Brain microvascular endothelial cell (primary cell): ENCODE data around the gene PLCD3.

Experiments
- DNase-seq: peaks from one replicate; pipeline ENCODE4 v3.0.0-alpha.2; 2020
- H3K27ac ChIP-seq: fragments of 250-450 bp; sonication (Bioruptor Pico); 2 replicates; pipeline ENCODE4 v1.5.1; 2020; ENCODE audit warnings: mild to moderate bottlenecking, moderate library complexity
- H3K27me3 ChIP-seq: fragments of 250-450 bp; sonication (Bioruptor Pico); replicated peaks from 2 replicates; pipeline ENCODE4 v1.5.1; 2020; ENCODE audit warnings: mild to moderate bottlenecking
- H3K36me3 ChIP-seq: fragments of 250-450 bp; sonication (Bioruptor Pico); replicated peaks from 2 replicates; pipeline ENCODE4 v1.5.1; 2020; ENCODE audit warnings: mild to moderate bottlenecking
- H3K4me3 ChIP-seq: 2 replicates; pipeline ENCODE4 v1.5.1; 2011; ENCODE audit warnings: low read depth, mild to moderate bottlenecking, control low read depth, low read length, moderate library complexity
- in situ Hi-C: cut with HindIII; loops from 2 replicates; pipeline ENCODE4 v1.10.0; 2017; ENCODE audit warnings: low sequenced_read_pairs, low pct_ligation_motif_present
- TF ChIP-seq, protein P1 (sequence below): IDR thresholded peaks from 2 replicates; pipeline ENCODE4 v1.5.1; 2011; ENCODE audit warnings: low read depth, mild to moderate bottlenecking, moderate library complexity, low read length, control low read depth, inconsistent platforms; ENCODE audit errors: missing control alignments

PLCD3 gene

DNA sequence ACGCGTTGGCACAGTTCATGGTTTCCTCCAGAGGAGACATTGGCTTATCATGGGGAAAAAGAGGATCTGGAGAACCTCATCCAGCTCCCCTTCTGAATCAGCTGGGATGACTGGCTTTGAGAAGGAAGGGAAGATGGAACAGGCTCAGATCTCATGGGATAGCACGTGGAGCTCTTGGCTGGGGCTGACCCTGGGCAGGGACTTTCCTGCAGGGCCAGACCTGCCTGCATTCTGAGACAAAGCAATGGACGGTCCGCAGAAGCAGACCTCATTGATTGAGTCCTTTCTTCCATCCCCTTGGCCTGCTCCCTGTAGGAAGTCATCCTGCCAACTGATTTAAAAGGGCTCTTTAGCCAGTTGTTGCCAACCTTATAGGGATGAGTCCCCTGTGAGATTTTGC, 26.2 kb downstream of the PLCD3 start:
- TF ChIP-seq, protein P1, sequence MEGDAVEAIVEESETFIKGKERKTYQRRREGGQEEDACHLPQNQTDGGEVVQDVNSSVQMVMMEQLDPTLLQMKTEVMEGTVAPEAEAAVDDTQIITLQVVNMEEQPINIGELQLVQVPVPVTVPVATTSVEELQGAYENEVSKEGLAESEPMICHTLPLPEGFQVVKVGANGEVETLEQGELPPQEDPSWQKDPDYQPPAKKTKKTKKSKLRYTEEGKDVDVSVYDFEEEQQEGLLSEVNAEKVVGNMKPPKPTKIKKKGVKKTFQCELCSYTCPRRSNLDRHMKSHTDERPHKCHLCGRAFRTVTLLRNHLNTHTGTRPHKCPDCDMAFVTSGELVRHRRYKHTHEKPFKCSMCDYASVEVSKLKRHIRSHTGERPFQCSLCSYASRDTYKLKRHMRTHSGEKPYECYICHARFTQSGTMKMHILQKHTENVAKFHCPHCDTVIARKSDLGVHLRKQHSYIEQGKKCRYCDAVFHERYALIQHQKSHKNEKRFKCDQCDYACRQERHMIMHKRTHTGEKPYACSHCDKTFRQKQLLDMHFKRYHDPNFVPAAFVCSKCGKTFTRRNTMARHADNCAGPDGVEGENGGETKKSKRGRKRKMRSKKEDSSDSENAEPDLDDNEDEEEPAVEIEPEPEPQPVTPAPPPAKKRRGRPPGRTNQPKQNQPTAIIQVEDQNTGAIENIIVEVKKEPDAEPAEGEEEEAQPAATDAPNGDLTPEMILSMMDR: no peak
- Histone ChIP-seq H3K4me3 (no peak overlapping the region), H3K27ac (no peak overlapping the region), H3K36me3 (peaks cover 70% of the 10 kb centered on the region), H3K27me3 (no peaks in the 10 kb centered on the region)
- in situ Hi-C loops: no loop called here
- no peak for DNase-seq

DNA sequence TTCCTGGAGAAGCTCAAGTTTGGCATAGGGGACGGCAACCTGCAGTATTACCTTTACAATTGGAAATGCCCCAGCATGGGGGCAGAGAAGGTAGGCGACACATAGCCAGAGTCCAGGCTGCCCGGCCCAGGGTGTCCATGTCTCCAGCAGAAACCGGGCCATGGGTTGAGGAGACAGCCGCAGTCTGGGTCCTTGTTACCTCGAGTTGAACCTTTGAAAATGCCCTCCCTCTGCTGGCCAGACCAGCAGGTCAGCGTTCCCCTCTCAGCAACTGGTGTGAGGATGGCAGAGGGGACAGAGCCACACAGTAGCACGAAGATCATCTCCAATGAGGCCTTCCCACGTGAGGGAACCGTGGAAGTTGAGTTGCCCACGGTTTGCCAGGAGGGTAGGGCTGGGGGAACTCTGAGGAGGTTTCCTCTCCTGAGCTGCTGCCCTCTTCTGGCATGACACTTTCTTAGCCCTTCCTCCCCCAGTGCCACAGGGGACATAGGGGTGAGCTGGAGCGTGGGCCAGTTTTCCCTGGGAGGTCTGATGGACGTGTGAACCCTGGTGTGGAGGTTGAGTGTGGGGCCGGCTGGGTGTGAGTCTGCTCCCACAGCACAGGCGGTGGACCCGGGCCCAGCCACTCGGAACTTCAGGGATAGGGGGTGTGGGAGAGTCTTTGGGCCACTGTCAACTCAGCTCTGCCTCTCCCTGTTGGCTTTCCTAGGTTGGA, 27.2 kb downstream of the PLCD3 start:
- TF ChIP-seq, protein P1: peak; percentile 21
- Histone ChIP-seq H3K36me3 (peaks cover 75% of the 10 kb centered on the region), H3K27ac (no peak overlapping the region), H3K27me3 (no peaks in the 10 kb centered on the region), H3K4me3 (no peak overlapping the region)
- in situ Hi-C loops: no loop called here
- DNase-seq: no peak

DNA sequence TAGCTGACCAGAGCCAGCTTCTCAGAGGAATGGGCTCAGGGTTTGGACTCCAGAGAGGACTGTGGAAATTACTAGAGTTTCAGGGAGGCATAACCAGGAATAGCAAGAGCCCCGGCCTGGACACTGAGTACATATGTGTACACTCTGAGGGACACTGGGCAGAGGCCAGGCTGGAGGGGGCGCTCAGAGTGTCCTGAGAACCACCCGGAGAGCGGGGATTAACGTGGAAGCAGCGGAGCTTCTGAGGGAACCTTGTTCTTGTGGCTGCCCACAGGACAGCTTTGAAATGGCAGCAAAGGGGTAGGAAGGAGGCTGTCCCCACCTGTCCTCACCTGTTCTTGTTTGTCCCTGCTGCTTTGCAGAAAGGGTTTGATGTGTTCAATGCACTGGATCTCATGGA, 27.8 kb downstream of the PLCD3 start:
- Histone ChIP-seq H3K27ac (no peak overlapping the region), H3K27me3 (no peaks in the 10 kb centered on the region), H3K4me3 (no peak overlapping the region), H3K36me3 (peaks cover 80% of the 10 kb centered on the region)
- in situ Hi-C loops: no loop called here
- DNase-seq: no peak
- TF ChIP-seq, protein P1: no peak

DNA sequence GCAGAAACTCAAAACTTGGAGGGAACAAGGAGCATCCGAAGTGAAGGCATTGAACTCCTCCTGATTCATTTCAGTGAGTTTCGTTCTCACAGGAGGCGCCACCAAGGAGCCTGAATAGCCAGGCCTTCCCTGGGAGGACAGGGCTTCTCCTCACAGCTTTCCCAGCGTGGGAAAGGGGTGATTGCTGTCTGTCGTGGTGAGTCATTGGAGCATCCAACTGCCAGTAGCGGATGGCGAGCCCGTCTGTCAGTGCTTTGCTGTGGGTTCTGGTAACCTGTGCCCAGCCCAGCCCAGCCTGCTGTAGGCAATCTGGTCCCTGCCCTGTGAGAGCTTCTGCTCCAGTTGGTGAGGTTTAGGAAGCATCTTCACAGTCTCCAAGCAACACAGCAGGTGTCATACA, 28.3 kb downstream of the PLCD3 start:
- no peaks in the 10 kb centered on the region for H3K27me3 ChIP-seq
- in situ Hi-C loops: no loop called here
- DNase-seq: no peak
- TF ChIP-seq, protein P1: no peak
- peaks cover 80% of the 10 kb centered on the region for H3K36me3 ChIP-seq
- H3K27ac ChIP-seq: no peak overlapping the region
- no peak overlapping the region for H3K4me3 ChIP-seq

DNA sequence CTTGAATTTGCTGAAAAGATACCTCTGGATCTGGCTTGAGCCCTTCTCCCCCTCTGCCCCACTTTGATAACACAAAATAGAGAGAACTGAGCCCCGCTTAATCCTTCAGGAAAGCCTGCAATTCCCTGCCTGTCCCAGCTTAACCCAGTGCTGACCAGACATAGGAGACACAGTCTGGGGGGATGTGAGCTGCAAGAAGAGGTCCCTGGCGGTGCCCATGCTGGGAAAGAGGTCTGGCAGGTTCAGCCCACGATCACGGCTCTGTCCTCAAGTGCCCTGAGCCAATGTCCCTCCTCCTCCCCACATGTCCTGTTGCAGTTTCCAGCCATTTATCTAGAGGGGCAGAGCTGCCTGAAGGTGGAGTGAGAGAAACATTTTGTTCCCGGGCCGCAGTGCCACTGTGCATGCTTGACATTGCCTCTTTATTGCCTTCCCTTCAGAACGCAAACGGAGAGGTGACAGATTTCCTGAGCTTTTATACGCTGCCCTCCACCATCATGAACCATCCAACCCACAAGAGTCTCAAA, 29.0 kb downstream of the PLCD3 start:
- in situ Hi-C loops: no loop called here
- H3K36me3 ChIP-seq: peaks cover 83% of the 10 kb centered on the region
- H3K27ac ChIP-seq: no peak overlapping the region
- no peaks in the 10 kb centered on the region for H3K27me3 ChIP-seq
- DNase-seq: no peak
- H3K4me3 ChIP-seq: no peak overlapping the region
- TF ChIP-seq, protein P1: no peak

DNA sequence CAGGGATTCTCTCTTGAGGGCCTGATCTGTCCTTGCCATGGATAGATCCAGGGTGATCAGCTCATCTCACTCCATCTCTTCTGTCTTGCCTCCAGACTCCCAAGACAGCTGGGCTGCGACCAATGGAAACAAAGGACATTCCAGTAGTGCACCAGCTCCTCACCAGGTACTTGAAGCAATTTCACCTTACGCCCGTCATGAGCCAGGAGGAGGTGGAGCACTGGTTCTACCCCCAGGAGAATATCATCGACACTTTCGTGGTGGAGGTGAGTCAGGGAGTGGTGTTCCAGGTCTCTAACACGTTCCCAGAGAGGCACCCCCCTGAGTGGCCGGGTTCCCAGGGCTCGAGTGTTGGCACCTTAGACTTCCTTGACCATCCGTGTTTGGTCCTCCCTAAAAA, 29.5 kb downstream of the PLCD3 start:
- H3K27ac ChIP-seq: no peak overlapping the region
- in situ Hi-C loops: no loop called here
- no peak for DNase-seq
- no peak overlapping the region for H3K4me3 ChIP-seq
- no peaks in the 10 kb centered on the region for H3K27me3 ChIP-seq
- TF ChIP-seq, protein P1: no peak
- H3K36me3 ChIP-seq: peaks cover 83% of the 10 kb centered on the region
